ENCODE measurements around the gene EMC6. TPM values are rescaled to one million over a fixed set of nuclear protein-coding genes. Genes with fewer than 3 reads are reported as not detected.

The EMC6 gene
- total RNA-seq, 1 donor from 2014 or later, result 11.4 TPM

DNA sequence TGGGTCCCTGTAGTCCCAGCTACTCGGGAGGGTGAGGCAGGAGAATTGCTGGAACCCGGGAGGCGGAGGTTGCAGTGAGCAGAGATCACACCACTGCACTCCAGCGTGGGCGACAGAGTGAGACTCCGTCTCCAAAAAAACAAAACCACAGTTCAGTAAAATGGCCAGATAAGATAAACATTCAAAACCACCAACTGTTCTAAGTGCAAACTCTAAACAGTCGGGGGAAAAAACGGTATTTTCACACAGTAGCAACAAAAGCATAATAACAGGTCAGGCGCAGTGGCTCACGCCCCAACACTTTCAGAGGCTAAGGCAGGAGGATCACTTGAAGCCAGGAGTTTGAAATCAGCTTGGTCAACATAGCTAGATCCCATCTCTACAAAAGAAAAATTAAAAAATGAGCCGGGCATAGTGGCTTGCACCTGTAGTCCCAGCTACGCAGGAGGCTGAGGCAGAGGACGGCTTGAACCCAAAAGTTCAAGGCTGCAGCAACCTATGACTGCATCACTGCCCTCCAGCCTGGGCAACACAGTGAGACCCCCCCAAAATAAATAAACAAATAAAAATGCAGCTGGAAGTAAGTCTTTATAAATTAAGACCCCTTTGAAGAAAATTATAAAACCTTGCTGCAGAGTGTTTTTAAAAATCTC, 44.3 kb downstream of the EMC6 start:
- no peak for DNase-seq

DNA sequence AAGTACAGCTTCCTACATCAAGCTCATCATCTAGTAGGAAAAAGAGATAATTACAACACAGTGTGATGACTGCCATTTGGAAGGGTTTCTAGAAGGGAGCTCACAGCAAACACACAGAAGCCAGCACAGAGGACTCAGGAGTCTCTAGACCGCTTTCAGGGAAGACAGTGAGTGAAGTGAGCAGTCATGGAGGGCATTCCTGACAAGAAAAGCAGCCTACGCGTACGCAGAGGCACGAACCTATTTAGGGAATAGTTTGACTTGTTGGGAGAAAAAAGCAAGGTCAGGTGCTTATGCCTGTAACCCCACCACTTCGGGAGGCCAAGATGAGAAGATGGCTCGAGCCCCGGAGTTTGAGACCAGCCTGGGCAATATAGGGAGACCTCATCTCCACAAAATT, 46.7 kb downstream of the EMC6 start:
- no peak for DNase-seq

DNA sequence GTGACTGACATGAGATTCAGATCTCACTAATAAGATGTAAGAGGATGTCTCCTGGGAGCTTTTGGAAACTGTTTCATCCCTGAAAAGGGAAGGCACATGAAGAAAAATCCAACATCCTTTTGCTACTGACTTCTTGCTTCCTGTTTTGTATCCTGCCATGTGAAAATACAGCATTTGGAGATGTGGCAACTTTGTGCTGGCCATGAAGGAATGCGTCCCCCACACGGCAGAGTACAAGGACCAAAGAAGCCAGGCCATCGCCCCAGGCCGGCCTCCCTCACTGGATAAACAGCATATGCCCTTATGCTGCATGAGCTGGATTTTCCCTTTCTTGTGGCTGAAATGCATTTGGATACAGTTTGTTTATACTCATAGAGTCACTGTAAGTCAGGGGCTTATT, 49.6 kb downstream of the EMC6 start:
- DNase-seq, result no peak

DNA sequence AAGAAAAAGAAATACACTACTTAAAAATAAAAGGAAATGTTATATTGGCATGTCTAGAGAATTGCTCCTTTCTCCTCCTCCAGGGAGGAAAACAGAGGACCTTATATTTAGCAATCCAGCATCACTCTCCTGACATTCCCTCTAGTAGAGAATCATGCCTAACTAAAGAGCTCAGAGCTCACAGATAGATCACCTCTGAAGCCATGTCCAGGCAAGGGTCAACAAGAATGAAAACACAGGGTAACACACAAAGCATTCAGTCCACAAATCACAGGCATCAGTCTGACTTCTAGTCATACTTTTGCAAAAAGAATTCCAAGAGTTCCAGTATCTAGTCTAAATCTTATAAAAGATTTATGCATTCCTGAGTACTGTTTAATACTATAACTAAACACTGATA, 50.7 kb downstream of the EMC6 start:
- DNase-seq, result no peak

Other genes starting within 250 kb of the EMC6 start
- not detected in 2 replicates for gene OR1E2, start 235.0 kb upstream of the EMC6 start, total RNA-seq
- gene SPATA22, start 197.0 kb upstream of the EMC6 start, total RNA-seq, result under 0.01 and 0.23 TPM in 2 replicates
- not detected in 2 replicates for gene ASPA, start 192.8 kb upstream of the EMC6 start, total RNA-seq
- gene TRPV3, start 111.0 kb upstream of the EMC6 start, total RNA-seq, result not detected in 2 replicates
- gene TRPV1, start 59.4 kb upstream of the EMC6 start, total RNA-seq, result 0.84 and 1.5 TPM in 2 replicates
- 21.8 and 29.0 TPM in 2 replicates for gene SHPK, start 32.6 kb upstream of the EMC6 start, total RNA-seq
- 28.2 and 37.8 TPM in 2 replicates for gene CTNS, start 32.1 kb upstream of the EMC6 start, total RNA-seq
- 224 and 238 TPM in 2 replicates for gene TAX1BP3, start 234 bp upstream of the EMC6 start, total RNA-seq
- gene P2RX5, start 27.3 kb downstream of the EMC6 start, total RNA-seq, result 0.23 and 0.51 TPM in 2 replicates
- gene HASPIN, start 55.1 kb downstream of the EMC6 start, total RNA-seq, result 4.3 and 14.3 TPM in 2 replicates
- gene ITGAE, start 132.4 kb downstream of the EMC6 start, total RNA-seq, result 7.3 and 15.7 TPM in 2 replicates
- gene NCBP3, start 177.4 kb downstream of the EMC6 start, total RNA-seq, result 20.9 and 23.8 TPM in 2 replicates
- 0.79 and 2.2 TPM in 2 replicates for gene CAMKK1, start 224.2 kb downstream of the EMC6 start, total RNA-seq
- not detected in 2 replicates for gene P2RX1, start 247.7 kb downstream of the EMC6 start, total RNA-seq

Measured in dermis blood vessel endothelial cell (primary cell).